PC-9 (cell line): Measurements from ENCODE around the gene MYCBPAP.

Source experiments
- EZH2 ChIP-seq: fragments of 200-600 bp; sonication (generic); IDR thresholded peaks from 2 replicates; pipeline ENCODE4 v1.8.0; 2017; ENCODE audit warnings: antibody characterized with exemption, low read depth
- TF ChIP-seq, protein P1 (sequence below): fragments of 200-600 bp; sonication (generic); conservative IDR thresholded peaks from 2 replicates; pipeline ENCODE4 v1.6.1; 2017; ENCODE audit warnings: mixed run types, antibody characterized with exemption, mild to moderate bottlenecking, moderate library complexity

DNA sequence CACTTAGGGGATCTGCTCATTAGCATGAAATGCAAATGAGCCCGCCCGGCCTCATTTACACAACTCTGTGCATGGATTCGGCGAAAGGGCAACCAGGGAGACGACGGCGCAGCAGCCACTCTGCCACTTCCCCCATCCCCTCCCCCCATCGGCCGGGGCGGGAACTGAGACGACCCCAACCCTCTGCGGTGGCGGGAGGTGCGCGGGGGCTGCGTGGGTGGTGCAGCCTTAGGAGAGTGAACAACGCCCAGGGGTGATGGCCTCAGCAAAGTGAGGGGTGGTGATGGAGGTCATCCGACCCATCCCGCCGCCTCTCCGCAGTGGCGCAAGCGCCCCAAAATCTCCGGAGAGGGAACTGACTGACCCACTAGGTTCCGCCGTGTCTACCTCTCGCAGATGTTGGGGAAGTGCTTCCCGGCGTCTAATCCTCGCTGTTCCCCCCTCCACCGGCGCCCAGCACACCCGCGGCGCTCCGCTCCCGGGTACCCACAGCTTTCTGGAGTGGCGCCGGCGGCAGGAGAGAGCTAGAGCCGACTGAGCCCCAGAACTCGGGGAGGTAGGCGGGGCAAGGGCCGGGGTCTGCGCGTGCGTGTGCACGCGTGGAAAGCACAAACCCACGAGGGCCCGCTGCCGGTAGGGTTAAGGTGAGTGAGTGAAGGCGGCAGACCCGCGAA, 50.8 kb downstream of the MYCBPAP start:
- TF ChIP-seq, protein P1, sequence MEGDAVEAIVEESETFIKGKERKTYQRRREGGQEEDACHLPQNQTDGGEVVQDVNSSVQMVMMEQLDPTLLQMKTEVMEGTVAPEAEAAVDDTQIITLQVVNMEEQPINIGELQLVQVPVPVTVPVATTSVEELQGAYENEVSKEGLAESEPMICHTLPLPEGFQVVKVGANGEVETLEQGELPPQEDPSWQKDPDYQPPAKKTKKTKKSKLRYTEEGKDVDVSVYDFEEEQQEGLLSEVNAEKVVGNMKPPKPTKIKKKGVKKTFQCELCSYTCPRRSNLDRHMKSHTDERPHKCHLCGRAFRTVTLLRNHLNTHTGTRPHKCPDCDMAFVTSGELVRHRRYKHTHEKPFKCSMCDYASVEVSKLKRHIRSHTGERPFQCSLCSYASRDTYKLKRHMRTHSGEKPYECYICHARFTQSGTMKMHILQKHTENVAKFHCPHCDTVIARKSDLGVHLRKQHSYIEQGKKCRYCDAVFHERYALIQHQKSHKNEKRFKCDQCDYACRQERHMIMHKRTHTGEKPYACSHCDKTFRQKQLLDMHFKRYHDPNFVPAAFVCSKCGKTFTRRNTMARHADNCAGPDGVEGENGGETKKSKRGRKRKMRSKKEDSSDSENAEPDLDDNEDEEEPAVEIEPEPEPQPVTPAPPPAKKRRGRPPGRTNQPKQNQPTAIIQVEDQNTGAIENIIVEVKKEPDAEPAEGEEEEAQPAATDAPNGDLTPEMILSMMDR, result no peak
- no peak for TF ChIP-seq EZH2
